ENCODE data around the gene ZFR2. TPM values are rescaled to one million over a fixed set of nuclear protein-coding genes. Genes with fewer than 3 reads are reported as not detected.

ZFR2 gene
- total RNA-seq, 2 experiments from 2014 or later: 0.23 TPM; not detected in 1

- POLR2A ChIA-PET: interaction anchor here (1.0 kb wide), 1 partner anchor 10 kb away, joined by 3 read pairs; no protein-coding TSS in a partner anchor
- H3K27me3 Mint-ChIP-seq: no peaks in the 10 kb centered on the region
- no peak for ATAC-seq
Measured at GRCh38 chr19:3807131-3807480, 61.7 kb downstream of the ZFR2 start.

GRCh38 chr19:3805859-3806258 lies 63.0 kb downstream of the ZFR2 start:
- POLR2A ChIA-PET: no interaction called here
- no peaks in the 10 kb centered on the region for H3K9me3 Mint-ChIP-seq
- CTCF ChIA-PET: no interaction called here

More at GRCh38 chr19:3807131-3807480, 61.7 kb downstream of the ZFR2 start:
- Mint-ChIP-seq H3K9me3 (no peaks in the 10 kb centered on the region), H3K4me3 (no peak overlapping the region), H3K36me3 (ENCODE audit: low read depth) (no peaks in the 10 kb centered on the region), H3K27ac (no peak overlapping the region), H3K4me1 (ENCODE audit: low read depth) (peaks cover 30% of the 10 kb centered on the region)
- TF ChIP-seq CTCF (IDR thresholded peaks at IDR 0.05): no peak
- CTCF ChIA-PET: no interaction called here
- intact Hi-C loops (cut with micrococcal nuclease): no loop called here
- DNase-seq: no peak

GRCh38 chr19:3804429-3804828 lies 64.4 kb downstream of the ZFR2 start:
- ATAC-seq (no peak), DNase-seq (no peak)
- H3K4me3 Mint-ChIP-seq: no peak overlapping the region
- no peak for TF ChIP-seq CTCF (IDR thresholded peaks at IDR 0.05)
- CTCF ChIA-PET: no interaction called here
- H3K36me3 Mint-ChIP-seq (ENCODE audit: low read depth): no peaks in the 10 kb centered on the region
- POLR2A ChIA-PET: interaction anchor here (0.7 to 1.2 kb wide), 2 partner anchors 15 to 950 kb away, joined by 3 to 4 read pairs; no protein-coding TSS in a partner anchor
- no peaks in the 10 kb centered on the region for H3K9me3 Mint-ChIP-seq
- intact Hi-C loops (cut with micrococcal nuclease): no loop called here
- no peaks in the 10 kb centered on the region for H3K27me3 Mint-ChIP-seq
- no peak overlapping the region for H3K27ac Mint-ChIP-seq
- H3K4me1 Mint-ChIP-seq (ENCODE audit: low read depth): peaks cover 28% of the 10 kb centered on the region

More at GRCh38 chr19:3805859-3806258, 63.0 kb downstream of the ZFR2 start:
- no peak overlapping the region for H3K4me3 Mint-ChIP-seq
- no peaks in the 10 kb centered on the region for H3K27me3 Mint-ChIP-seq
- H3K36me3 Mint-ChIP-seq (ENCODE audit: low read depth): no peaks in the 10 kb centered on the region
- intact Hi-C loops (cut with micrococcal nuclease): no loop called here
- H3K4me1 Mint-ChIP-seq (ENCODE audit: low read depth): peaks cover 36% of the 10 kb centered on the region
- ATAC-seq: no peak
- H3K27ac Mint-ChIP-seq: no peak overlapping the region
- TF ChIP-seq CTCF (IDR thresholded peaks at IDR 0.05): no peak
- no peak for DNase-seq

- no peak overlapping the region for H3K27ac Mint-ChIP-seq
- ATAC-seq (no peak), DNase-seq (no peak)
- H3K36me3 Mint-ChIP-seq (ENCODE audit: low read depth): no peaks in the 10 kb centered on the region
- H3K27me3 Mint-ChIP-seq: no peaks in the 10 kb centered on the region
- peaks cover 32% of the 10 kb centered on the region for H3K4me1 Mint-ChIP-seq (ENCODE audit: low read depth)
- H3K4me3 Mint-ChIP-seq: no peak overlapping the region
- ChIA-PET CTCF (no interaction called here), POLR2A (interaction anchor here (0.7 to 1.2 kb wide), 3 partner anchors 14 to 950 kb away, joined by 3 to 4 read pairs (median 3); no protein-coding TSS in a partner anchor)
- no peaks in the 10 kb centered on the region for H3K9me3 Mint-ChIP-seq
- TF ChIP-seq CTCF (IDR thresholded peaks at IDR 0.05): no peak
- intact Hi-C loops (cut with micrococcal nuclease): no loop called here
Measured at GRCh38 chr19:3803986-3804385, 64.9 kb downstream of the ZFR2 start.

GRCh38 chr19:3803114-3803888 lies 65.5 kb downstream of the ZFR2 start:
- H3K36me3 Mint-ChIP-seq (ENCODE audit: low read depth): no peaks in the 10 kb centered on the region
- DNase-seq: no peak

More at GRCh38 chr19:3803114-3803888, 65.5 kb downstream of the ZFR2 start:
- no peaks in the 10 kb centered on the region for H3K27me3 Mint-ChIP-seq
- H3K27ac Mint-ChIP-seq: no peak overlapping the region
- no peak overlapping the region for H3K4me3 Mint-ChIP-seq
- no peak for ATAC-seq
- POLR2A ChIA-PET: interaction anchor here (0.7 kb wide), 1 partner anchor 892 kb away, joined by 3 read pairs; no protein-coding TSS in a partner anchor
- no peaks in the 10 kb centered on the region for H3K9me3 Mint-ChIP-seq
- no peak for TF ChIP-seq CTCF (IDR thresholded peaks at IDR 0.05)
- intact Hi-C loops (cut with micrococcal nuclease): no loop called here
- CTCF ChIA-PET: interaction anchor here (1.1 kb wide), 1 partner anchor 18 kb away, joined by 4 read pairs; no protein-coding TSS in a partner anchor
- H3K4me1 Mint-ChIP-seq (ENCODE audit: low read depth): peaks cover 33% of the 10 kb centered on the region
